K562 (cell line): ENCODE data around the gene BSX. TPM values are rescaled to one million over a fixed set of nuclear protein-coding genes. Genes with fewer than 3 reads are reported as not detected.

Source experiments
- ATAC-seq: fragments of 200-7000 bp; cut with Tn5 transposase; 3 replicates; pipeline ENCODE4 v1.9.1; 2020; ENCODE audit warnings: moderate library complexity
- BruUV-seq: library from RNA; stranded (reverse); fragments of 400-500 nt; replicated peaks from 2 replicates; lab custom pipeline; 2021; lab: Mats Ljungman, UMichigan
- CTCF ChIA-PET: fragments of 300-600 bp; formaldehyde crosslinking; extraction: SDS; loops from one replicate; lab custom pipeline; 2021; ENCODE audit warnings: low intra/inter-chr PET ratio; lab: Yijun Ruan, JAX
- POLR2A ChIA-PET: fragments of 300-600, 350-650 bp; sonication (Branson Sonifier 250); formaldehyde crosslinking; extraction: SDS; loops from one replicate; lab custom pipeline; 2021; ENCODE audit warnings: antibody characterized with exemption, inconsistent platforms; lab: Yijun Ruan, JAX
- DNase-seq, 4 experiments: peaks; one replicate each; pipeline versions ENCODE4 v3.0.0 to v3.0.0-alpha.2; 2011 to 2018; ENCODE audit warnings: low spot score in 3 of 4, mixed read lengths in 3 of 4; ENCODE audit errors: extremely low read depth in 1 of 4
- FAIRE-seq: peaks from 2 replicates; lab custom pipeline; 2011; peaks lifted over from hg19 to GRCh38; lab: Jason Lieb, UNC
- H2AFZ ChIP-seq: 2 replicates; pipeline ENCODE4 v1.6.0; 2011; ENCODE audit warnings: low read depth, low read length, control low read depth, inconsistent platforms
- H3K27ac ChIP-seq: fragments of 200-600 bp; 3 replicates; pipeline ENCODE4 v1.8.0; 2011; ENCODE audit warnings: low read depth, mild to moderate bottlenecking, control low read depth, inconsistent platforms, low read length, moderate library complexity, mixed read lengths; ENCODE audit errors: extremely low read depth
- H3K27me3 ChIP-seq, 2 experiments: fragments of 300-600 bp in 1 of 2; 2 replicates in 1 of 2; 3 replicates in 1 of 2; pipeline versions ENCODE4 v1.6.0 to v1.8.0; 2011; ENCODE audit warnings: inconsistent platforms in 2 of 2, low read length in 2 of 2, mild to moderate bottlenecking in 1 of 2, mixed read lengths in 1 of 2, moderate library complexity in 1 of 2; ENCODE audit not compliant: control insufficient read depth in 2 of 2, insufficient read depth in 2 of 2
- H3K36me3 ChIP-seq: fragments of 300-600 bp; 3 replicates; pipeline ENCODE4 v1.8.0; 2011; ENCODE audit warnings: mild to moderate bottlenecking, low read length, inconsistent platforms; ENCODE audit not compliant: control insufficient read depth, insufficient read depth
- H3K4me1 ChIP-seq, 2 experiments: fragments of 200-600 bp in 1 of 2; replicated peaks in 1 of 2; 2 replicates in 1 of 2; 3 replicates in 1 of 2; pipeline versions ENCODE4 v1.5.1 to v1.8.0; 2011; ENCODE audit warnings: inconsistent platforms in 2 of 2, low read length in 2 of 2, mild to moderate bottlenecking in 1 of 2, mixed read lengths in 1 of 2, moderate library complexity in 1 of 2; ENCODE audit not compliant: control insufficient read depth in 2 of 2, insufficient read depth in 2 of 2
- H3K4me2 ChIP-seq: 2 replicates; pipeline ENCODE4 v1.6.1; 2011; ENCODE audit warnings: low read length, control low read depth, inconsistent platforms, mixed read lengths; ENCODE audit not compliant: insufficient read depth
- H3K4me3 ChIP-seq: fragments of 200-600 bp; sonication (generic), shearing (Covaris generic); 2 replicates; pipeline ENCODE4 v1.5.1; 2016; ENCODE audit warnings: control low read depth, inconsistent platforms
- H3K79me2 ChIP-seq: fragments of 200-600 bp; 3 replicates; pipeline ENCODE4 v1.8.0; 2011; ENCODE audit warnings: low read length, inconsistent platforms; ENCODE audit not compliant: control insufficient read depth, insufficient read depth
- H3K9ac ChIP-seq, 2 experiments: 2 replicates each; pipeline versions ENCODE4 v1.6.0 to v1.6.1; 2011; ENCODE audit warnings: low read depth in 2 of 2, low read length in 2 of 2, control low read depth in 1 of 2, inconsistent platforms in 1 of 2, mild to moderate bottlenecking in 1 of 2, mixed read lengths in 1 of 2; ENCODE audit not compliant: insufficient read depth in 1 of 2
- H3K9me1 ChIP-seq: one replicate; pipeline ENCODE4 v1.6.0; 2011; ENCODE audit warnings: inconsistent platforms, mild to moderate bottlenecking, low read length, moderate library complexity; ENCODE audit not compliant: control insufficient read depth, insufficient read depth
- H3K9me3 ChIP-seq: replicated peaks from 2 replicates; pipeline ENCODE4 v1.5.1; 2011; ENCODE audit warnings: low read depth, low read length, inconsistent platforms; ENCODE audit not compliant: control insufficient read depth, insufficient read depth
- H4K20me1 ChIP-seq: replicated peaks from 2 replicates; pipeline ENCODE4 v1.6.1; 2011; ENCODE audit warnings: low read length, inconsistent platforms, mixed read lengths; ENCODE audit not compliant: control insufficient read depth, insufficient read depth
- C11orf30 ChIP-seq: fragments of 450-650 bp; IDR thresholded peaks from 2 replicates; pipeline ENCODE4 v1.6.1; 2016; ENCODE audit warnings: low read depth, mild to moderate bottlenecking
- CHD1 ChIP-seq: fragments of 200-600 bp; sonication (generic); IDR thresholded peaks from one replicate; pipeline ENCODE4 v1.6.1; 2012; ENCODE audit warnings: mild to moderate bottlenecking, moderate library complexity, low read length, inconsistent platforms
- CHD2 ChIP-seq: IDR thresholded peaks from 2 replicates; pipeline ENCODE4 v1.6.1; 2011; ENCODE audit warnings: low read depth, low read length
- GTF2A2 ChIP-seq: IDR thresholded peaks from 2 replicates; pipeline ENCODE4 v1.6.1; 2016; ENCODE audit warnings: mild to moderate bottlenecking, missing genetic modification characterization, missing compliant biosample characterization
- KLF1 ChIP-seq: fragments of 450-650 bp; IDR thresholded peaks from 2 replicates; pipeline ENCODE4 v1.6.1; 2016; ENCODE audit warnings: missing genetic modification characterization, missing compliant biosample characterization
- PHTF2 ChIP-seq: fragments of 250-450 bp; sonication (Bioruptor Pico); IDR thresholded peaks from 2 replicates; pipeline ENCODE4 v1.5.0; 2021; ENCODE audit warnings: mild to moderate bottlenecking
- SP2 ChIP-seq: IDR thresholded peaks from 2 replicates; pipeline ENCODE4 v1.6.1; 2011; ENCODE audit warnings: mild to moderate bottlenecking, low read depth, low read length, moderate library complexity; ENCODE audit not compliant: poor library complexity, severe bottlenecking; ENCODE audit errors: extremely low read depth
- SUPT5H ChIP-seq: fragments of 450-650 bp; IDR thresholded peaks from 2 replicates; pipeline ENCODE4 v1.6.1; 2016
- ZFP30 ChIP-seq: fragments of 250-450 bp; sonication (Bioruptor Pico); IDR thresholded peaks from 2 replicates; pipeline ENCODE4 v1.8.0; 2022; ENCODE audit warnings: moderate library complexity, mild to moderate bottlenecking, inconsistent platforms, borderline replicate concordance
- ZNF77 ChIP-seq: fragments of 250-450 bp; sonication (Bioruptor Pico); IDR thresholded peaks from 2 replicates; pipeline ENCODE4 v1.5.0; 2020
- WGBS: fragments of 100-300 bp; shearing (Covaris generic); methylation state at CpG from one replicate; pipeline ENCODE4 v1.1.6; 2016; ENCODE audit warnings: low coverage, mixed read lengths; ENCODE audit not compliant: insufficient coverage; ENCODE audit errors: missing lambda C conversion rate; 5-methylcytosine and 5-hydroxymethylcytosine counted together
- in situ Hi-C: fragments of 300-500 bp; cut with MboI; formaldehyde crosslinking; loops from 4 replicates; pipeline ENCODE4 v1.15.0; 2018; ENCODE audit warnings: inconsistent platforms, mixed read lengths
- intact Hi-C: fragments of 100-400 bp; cut with micrococcal nuclease; formaldehyde crosslinking; loops from 2 replicates; pipeline ENCODE4 v1.14.2; 2022
- polyA plus RNA-seq, 8 experiments: library from polyadenylated mRNA; depleted of rRNA in 4 of 8; stranded (reverse) in 5 of 8; unstranded in 3 of 8; fragments of >200 nt; fragmentation: Nextera tagmentation in 2 of 8; fragmentation: Illumina TruSeq in 1 of 8; extraction: Ambion mirVana in 2 of 8; extraction: Trizol in 1 of 8; gene quantifications; 2 replicates each; pipeline versions ENCODE4 v1.2.1 to v1.2.3, GENCODE V29; 2011 to 2014; ENCODE audit warnings: inconsistent platforms in 1 of 8, missing spikeins in 1 of 8
- total RNA-seq, 7 experiments: library from RNA; depleted of rRNA in 6 of 7; stranded (reverse); fragments of >200 nt in 6 of 7; fragmentation: Illumina TruSeq in 2 of 7; extraction: Trizol in 2 of 7; gene quantifications; 2 replicates each; pipeline versions ENCODE4 v1.2.1 to v1.2.3, GENCODE V29; 2011 to 2021; ENCODE audit warnings: low replicate concordance in 1 of 7
- TF ChIP-seq, protein P1 (sequence below), 3 experiments: IDR thresholded peaks in 2 of 3; conservative IDR thresholded peaks in 1 of 3; 2 replicates each; pipeline ENCODE4 v1.5.1; 2011 to 2012; ENCODE audit warnings: low read length in 3 of 3, mild to moderate bottlenecking in 3 of 3, control low read depth in 2 of 3, improper control_type of control experiment in 1 of 3, inconsistent platforms in 1 of 3, low read depth in 1 of 3, mixed read lengths in 1 of 3, moderate library complexity in 1 of 3; ENCODE audit not compliant: insufficient read depth in 2 of 3
- TF ChIP-seq, protein P2 (sequence below), 3 experiments: fragments of 200-800 bp in 1 of 3; sonication (Bioruptor generic) in 1 of 3; sonication (generic) in 1 of 3; formaldehyde crosslinking in 1 of 3; IDR thresholded peaks; 2 replicates each; pipeline versions ENCODE4 v1.6.1 to v1.8.0; 2016 to 2022; ENCODE audit warnings: mild to moderate bottlenecking in 2 of 3, missing compliant biosample characterization in 2 of 3, missing genetic modification characterization in 2 of 3, missing genetic modification reagents in 1 of 3

The BSX gene
- total and polyA plus RNA-seq, 9 of the 15 experiments (the other 6 are each of a cell fraction or from before 2014, with no cell fraction given) = not detected

DNA sequence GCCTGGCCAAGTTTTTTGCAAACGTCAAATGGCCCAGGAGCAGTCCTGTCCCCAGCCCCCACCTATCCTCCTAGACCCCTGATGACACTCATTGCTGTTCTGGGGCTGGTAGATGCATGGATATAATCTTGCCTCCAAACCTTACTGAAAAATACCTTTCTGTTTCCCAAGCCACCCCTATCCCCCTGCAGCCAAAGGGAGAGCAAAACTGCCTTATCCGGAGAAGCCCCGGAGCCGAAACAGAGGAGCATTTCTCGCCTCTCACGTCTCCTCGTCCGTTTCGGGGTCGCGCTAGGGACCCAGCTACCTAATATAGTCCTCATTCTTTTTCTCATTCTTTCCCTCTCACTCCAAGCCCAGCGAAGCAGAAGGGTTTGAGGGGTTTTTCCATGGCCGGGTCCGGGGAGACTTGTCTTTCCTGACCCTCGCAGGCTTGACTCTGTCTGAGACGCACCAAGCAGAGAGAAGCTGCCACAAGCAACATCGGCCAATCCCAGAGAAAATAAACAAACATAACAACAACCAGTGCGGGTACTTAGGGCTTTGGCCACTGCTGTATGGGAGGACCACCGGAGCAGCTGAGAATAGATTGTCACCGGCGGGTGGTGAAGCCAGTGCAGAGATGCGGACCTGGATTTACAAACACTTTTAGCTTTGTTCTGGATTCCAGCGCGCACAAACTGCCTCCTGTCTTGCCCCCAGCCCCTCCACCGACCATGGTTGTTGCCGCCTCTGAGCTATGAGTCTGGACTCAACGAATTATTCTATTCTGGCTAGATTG, 1.6 kb downstream of the BSX start (continued):
- TF ChIP-seq, protein P1, sequence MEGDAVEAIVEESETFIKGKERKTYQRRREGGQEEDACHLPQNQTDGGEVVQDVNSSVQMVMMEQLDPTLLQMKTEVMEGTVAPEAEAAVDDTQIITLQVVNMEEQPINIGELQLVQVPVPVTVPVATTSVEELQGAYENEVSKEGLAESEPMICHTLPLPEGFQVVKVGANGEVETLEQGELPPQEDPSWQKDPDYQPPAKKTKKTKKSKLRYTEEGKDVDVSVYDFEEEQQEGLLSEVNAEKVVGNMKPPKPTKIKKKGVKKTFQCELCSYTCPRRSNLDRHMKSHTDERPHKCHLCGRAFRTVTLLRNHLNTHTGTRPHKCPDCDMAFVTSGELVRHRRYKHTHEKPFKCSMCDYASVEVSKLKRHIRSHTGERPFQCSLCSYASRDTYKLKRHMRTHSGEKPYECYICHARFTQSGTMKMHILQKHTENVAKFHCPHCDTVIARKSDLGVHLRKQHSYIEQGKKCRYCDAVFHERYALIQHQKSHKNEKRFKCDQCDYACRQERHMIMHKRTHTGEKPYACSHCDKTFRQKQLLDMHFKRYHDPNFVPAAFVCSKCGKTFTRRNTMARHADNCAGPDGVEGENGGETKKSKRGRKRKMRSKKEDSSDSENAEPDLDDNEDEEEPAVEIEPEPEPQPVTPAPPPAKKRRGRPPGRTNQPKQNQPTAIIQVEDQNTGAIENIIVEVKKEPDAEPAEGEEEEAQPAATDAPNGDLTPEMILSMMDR (IDR thresholded peaks at IDR 0.05 in 2 of 3, conservative IDR thresholded peaks at IDR 0.05 in 1 of 3; ENCODE audit: insufficient read depth in 2 of 3, low read depth in 1 of 3, low read length in 3 of 3) = no peak
- TF ChIP-seq CHD2 = no peak

DNA sequence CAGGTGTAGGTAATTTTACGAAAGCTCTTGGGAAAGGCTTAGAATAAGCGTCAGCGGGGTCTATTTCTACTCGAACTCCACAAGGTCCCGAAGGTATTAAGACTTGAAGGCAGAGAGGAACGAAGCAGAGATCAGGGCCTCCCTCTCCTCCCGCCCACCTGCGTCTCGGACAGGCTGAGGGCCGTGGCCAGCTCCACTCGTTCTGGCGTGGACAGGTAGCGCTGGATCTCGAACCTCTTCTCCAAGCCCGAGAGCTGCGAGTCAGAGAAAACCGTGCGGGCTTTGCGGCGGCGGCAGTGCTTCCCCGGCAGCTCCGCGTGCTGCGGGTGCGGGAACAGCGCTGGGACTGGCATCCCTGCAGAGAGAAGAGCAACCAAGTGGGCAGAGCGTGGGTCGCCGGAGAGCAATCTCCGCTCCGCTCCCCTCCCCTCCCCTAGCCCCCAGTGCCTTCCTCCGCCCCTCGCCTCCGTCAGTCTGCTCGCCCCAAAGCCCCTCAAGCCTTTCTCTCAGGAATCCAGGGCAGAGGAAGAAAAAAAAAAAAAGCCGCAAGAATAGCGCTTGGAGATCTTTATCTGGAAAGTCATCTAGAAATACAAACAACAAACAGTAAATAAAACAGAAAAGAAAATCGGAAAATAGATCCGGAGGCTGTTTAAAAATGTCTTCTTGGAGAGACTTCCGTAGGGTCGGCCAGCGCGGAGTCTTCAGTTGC, 2.4 kb downstream of the BSX start:
- Histone ChIP-seq H3K4me2 (no peak overlapping the region), H3K9me3 (no peaks in the 10 kb centered on the region), H3K79me2 (no peaks in the 10 kb centered on the region), H3K9ac (no peak overlapping the region), H3K27me3 (peaks cover 20 to 57% of the 10 kb centered on the region in 2 experiments), H3K4me1 (peaks cover 0 to 11% of the 10 kb centered on the region in 2 experiments; a peak in 1 of 5 replicates), H3K4me3 (no peak overlapping the region), H3K27ac (no peak overlapping the region), H3K36me3 (no peaks in the 10 kb centered on the region), H2AFZ (no peak overlapping the region), H4K20me1 (0 out of 2 replicates have a peak, but pooled peaks cover 6% of the 10 kb centered on the region), H3K9me1 (no peaks in the 10 kb centered on the region)
- TF ChIP-seq SP2 (no peak), PHTF2 (CRISPR knock-in tag) (no peak), ZFP30 (no peak), KLF1 (tag) (no peak), CHD1 (no peak), C11orf30 (no peak), ZNF77 (CRISPR knock-in tag) (no peak), GTF2A2 (tag) (no peak), SUPT5H (no peak)
- TF ChIP-seq, protein P2, sequence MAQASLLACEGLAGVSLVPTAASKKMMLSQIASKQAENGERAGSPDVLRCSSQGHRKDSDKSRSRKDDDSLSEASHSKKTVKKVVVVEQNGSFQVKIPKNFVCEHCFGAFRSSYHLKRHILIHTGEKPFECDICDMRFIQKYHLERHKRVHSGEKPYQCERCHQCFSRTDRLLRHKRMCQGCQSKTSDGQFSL (CRISPR knock-in tag; IDR thresholded peaks at IDR 0.05) = no peak
- TF ChIP-seq, protein P2 (tag; IDR thresholded peaks at IDR 0.05) = no peak
- no peak for FAIRE-seq
- intact Hi-C loops = no loop called here
- no peak for DNase-seq
- ATAC-seq = no peak
- BruUV-seq = no TSS peak
- POLR2A ChIA-PET = no interaction called here
- in situ Hi-C loops = no loop called here
- CTCF ChIA-PET = no interaction called here
- 17% methylated on average over 28 of the region's 44 CpGs for WGBS
